A549 (cell line): Measurements from ENCODE around the gene PLCB2. TPM values are rescaled to one million over a fixed set of nuclear protein-coding genes. Genes with fewer than 3 reads are reported as not detected.

Experiments
- ATAC-seq, 2 experiments: fragments of 200-7000 bp in 1 of 2; fragments of >200 bp in 1 of 2; cut with Nextera tagmentation in 1 of 2; cut with Tn5 transposase in 1 of 2; 3 replicates each; pipeline versions ENCODE4 v1.8.0 to v1.9.1; 2018 to 2020; ENCODE audit warnings: mild to moderate bottlenecking in 1 of 2, moderate library complexity in 1 of 2
- CTCF ChIA-PET: fragments of 300-600 bp; sonication (Branson Sonifier 250); formaldehyde crosslinking; extraction: SDS; loops from one replicate; lab custom pipeline; 2021; ENCODE audit warnings: antibody characterized with exemption, inconsistent platforms; lab: Yijun Ruan, JAX
- POLR2A ChIA-PET: fragments of 350-600 bp; formaldehyde crosslinking; extraction: SDS; loops from one replicate; lab custom pipeline; 2021; ENCODE audit warnings: antibody characterized with exemption, inconsistent platforms; lab: Yijun Ruan, JAX
- DNase-seq, 2 experiments: peaks; one replicate each; pipeline versions ENCODE4 v3.0.0 to v3.0.0-alpha.2; 2011 to 2016; ENCODE audit warnings: low read depth in 1 of 2, low spot score in 1 of 2
- FAIRE-seq: peaks from 2 replicates; lab custom pipeline; 2011; peaks lifted over from hg19 to GRCh38; lab: Jason Lieb, UNC
- H3K27ac ChIP-seq, 2 experiments: fragments of >200 bp; sonication (Bioruptor Twin); formaldehyde crosslinking; 3 replicates each; pipeline ENCODE4 v1.5.1; 2016 to 2017
- H3K4me1 ChIP-seq: fragments of >200 bp; sonication (Bioruptor Twin); formaldehyde crosslinking; 3 replicates; pipeline ENCODE4 v1.6.1; 2016
- H3K4me2 ChIP-seq: fragments of >200 bp; sonication (Bioruptor Twin); formaldehyde crosslinking; 3 replicates; pipeline ENCODE4 v1.6.1; 2016
- H3K4me3 ChIP-seq: fragments of >200 bp; sonication (Bioruptor Twin); formaldehyde crosslinking; 3 replicates; pipeline ENCODE4 v1.5.1; 2016
- H3K9me3 ChIP-seq: fragments of >200 bp; sonication (Bioruptor Twin); formaldehyde crosslinking; 3 replicates; pipeline ENCODE4 v1.6.1; 2016
- BCL3 ChIP-seq: fragments of >200 bp; sonication (Bioruptor Twin); formaldehyde crosslinking; IDR thresholded peaks from 3 replicates; pipeline ENCODE4 v1.6.1; 2016
- BHLHE40 ChIP-seq: IDR thresholded peaks from 2 replicates; pipeline ENCODE4 v1.6.1; 2012; ENCODE audit warnings: low read depth, low read length, inconsistent platforms
- CBX2 ChIP-seq: fragments of 200-600 bp; sonication (generic); IDR thresholded peaks from 2 replicates; pipeline ENCODE4 v1.6.1; 2016; ENCODE audit warnings: low read depth, mild to moderate bottlenecking, borderline replicate concordance
- CBX8 ChIP-seq: fragments of 200-600 bp; sonication (generic); IDR thresholded peaks from 2 replicates; pipeline ENCODE4 v1.6.1; 2016
- CEBPB ChIP-seq, 2 experiments: fragments of >200 bp in 1 of 2; sonication (Bioruptor Twin) in 1 of 2; formaldehyde crosslinking in 1 of 2; IDR thresholded peaks; 2 replicates each; pipeline ENCODE4 v1.6.1; 2012 to 2016
- CHD2 ChIP-seq: fragments of 150-350 bp; IDR thresholded peaks from 2 replicates; pipeline ENCODE4 v1.6.1; 2014; ENCODE audit warnings: low read length; ENCODE audit not compliant: partially characterized antibody
- ESRRA ChIP-seq: fragments of 150-350 bp; IDR thresholded peaks from 2 replicates; pipeline ENCODE4 v1.6.1; 2014; ENCODE audit warnings: mild to moderate bottlenecking, low read length, borderline replicate concordance
- FOSB ChIP-seq: fragments of 250-450 bp; sonication (Bioruptor Pico); IDR thresholded peaks from 2 replicates; pipeline ENCODE4 v1.5.0; 2020; ENCODE audit warnings: mild to moderate bottlenecking, moderate library complexity
- HDAC2 ChIP-seq: fragments of 200-600 bp; sonication (generic); IDR thresholded peaks from 2 replicates; pipeline ENCODE4 v1.6.1; 2016
- HEYL ChIP-seq: fragments of 250-450 bp; sonication (Bioruptor Pico); IDR thresholded peaks from 2 replicates; pipeline ENCODE4 v1.8.0; 2021; ENCODE audit warnings: mild to moderate bottlenecking, moderate library complexity
- HOXA7 ChIP-seq: fragments of 250-450 bp; sonication (Bioruptor Pico); IDR thresholded peaks from 2 replicates; pipeline ENCODE4 v1.5.0; 2020; ENCODE audit warnings: mild to moderate bottlenecking, moderate library complexity
- HOXB13 ChIP-seq: fragments of 250-450 bp; sonication (Bioruptor Pico); IDR thresholded peaks from 2 replicates; pipeline ENCODE4 v1.5.0; 2020; ENCODE audit warnings: low read depth, mild to moderate bottlenecking, moderate library complexity
- HOXB5 ChIP-seq: fragments of 250-450 bp; sonication (Bioruptor Pico); IDR thresholded peaks from 2 replicates; pipeline ENCODE4 v1.5.0; 2020; ENCODE audit warnings: mild to moderate bottlenecking, moderate library complexity
- KDM1A ChIP-seq: fragments of 200-600 bp; sonication (generic); IDR thresholded peaks from 2 replicates; pipeline ENCODE4 v1.6.1; 2016; ENCODE audit warnings: low read depth, mild to moderate bottlenecking
- KDM5A ChIP-seq: fragments of 200-600 bp; sonication (generic); IDR thresholded peaks from 2 replicates; pipeline ENCODE4 v1.6.1; 2016; ENCODE audit warnings: antibody characterized with exemption, mild to moderate bottlenecking
- MAFK ChIP-seq: fragments of 450-650 bp; IDR thresholded peaks from 2 replicates; pipeline ENCODE4 v1.6.1; 2014; ENCODE audit not compliant: partially characterized antibody
- MAZ ChIP-seq: fragments of 150-350 bp; IDR thresholded peaks from 2 replicates; pipeline ENCODE4 v1.6.1; 2014; ENCODE audit warnings: antibody characterized with exemption, low read depth, low read length, borderline replicate concordance
- MYC ChIP-seq: IDR thresholded peaks from 2 replicates; pipeline ENCODE4 v1.6.1; 2012; ENCODE audit warnings: mild to moderate bottlenecking, inconsistent platforms, low read length, improper control_type of control experiment, borderline replicate concordance
- NFE2L2 ChIP-seq: fragments of 150-350 bp; conservative IDR thresholded peaks from 2 replicates; pipeline ENCODE4 v1.6.1; 2014; ENCODE audit warnings: low read length
- NR3C1 ChIP-seq: fragments of >200 bp; sonication (Bioruptor Twin); formaldehyde crosslinking; IDR thresholded peaks from 3 replicates; pipeline ENCODE4 v1.6.1; 2017
- POLR2A ChIP-seq: IDR thresholded peaks from 2 replicates; pipeline ENCODE4 v1.6.1; 2012; ENCODE audit warnings: mild to moderate bottlenecking, low read length
- REST ChIP-seq: fragments of 200-600 bp; sonication (generic); IDR thresholded peaks from 2 replicates; pipeline ENCODE4 v1.6.1; 2016; ENCODE audit warnings: antibody characterized with exemption, mild to moderate bottlenecking, moderate library complexity
- RFX5 ChIP-seq: fragments of 450-650 bp; IDR thresholded peaks from 2 replicates; pipeline ENCODE4 v1.7.1; 2014; ENCODE audit warnings: antibody characterized with exemption, mild to moderate bottlenecking, moderate library complexity
- RNF2 ChIP-seq: fragments of 200-600 bp; sonication (generic); IDR thresholded peaks from 2 replicates; pipeline ENCODE4 v1.6.1; 2016; ENCODE audit warnings: low read depth, mild to moderate bottlenecking, antibody characterized with exemption, moderate library complexity, borderline replicate concordance
- SMC3 ChIP-seq: fragments of >200 bp; sonication (Bioruptor Twin); formaldehyde crosslinking; IDR thresholded peaks from 3 replicates; pipeline ENCODE4 v1.6.1; 2018; ENCODE audit warnings: inconsistent platforms
- SREBF2 ChIP-seq: fragments of 450-650 bp; IDR thresholded peaks from 2 replicates; pipeline ENCODE4 v1.6.1; 2014; ENCODE audit warnings: mild to moderate bottlenecking, moderate library complexity
- TFCP2L1 ChIP-seq: fragments of 250-450 bp; sonication (Bioruptor Pico); IDR thresholded peaks from 2 replicates; pipeline ENCODE4 v1.5.0; 2021; ENCODE audit warnings: mild to moderate bottlenecking
- TP53 ChIP-seq: fragments of 250-450 bp; sonication (Bioruptor Pico); IDR thresholded peaks from 2 replicates; pipeline ENCODE4 v1.5.0; 2021; ENCODE audit warnings: mild to moderate bottlenecking, moderate library complexity
- USF2 ChIP-seq: fragments of 450-650 bp; IDR thresholded peaks from 2 replicates; pipeline ENCODE4 v1.6.1; 2014; ENCODE audit warnings: antibody characterized with exemption
- ZFP36 ChIP-seq: fragments of 450-650 bp; IDR thresholded peaks from 2 replicates; pipeline ENCODE4 v1.6.1; 2014; ENCODE audit warnings: borderline replicate concordance; ENCODE audit not compliant: partially characterized antibody
- ZNF302 ChIP-seq: fragments of 250-450 bp; sonication (Bioruptor Pico); IDR thresholded peaks from 2 replicates; pipeline ENCODE4 v1.9.0; 2021; ENCODE audit warnings: inconsistent platforms, mild to moderate bottlenecking, moderate library complexity
- ZSCAN20 ChIP-seq: fragments of 250-450 bp; sonication (Bioruptor Pico); IDR thresholded peaks from 2 replicates; pipeline ENCODE4 v1.8.0; 2022; ENCODE audit warnings: mild to moderate bottlenecking, moderate library complexity
- WGBS: methylation state at CpG from one replicate; pipeline ENCODE4 v1.1.6; 2017; ENCODE audit errors: missing lambda C conversion rate; 5-methylcytosine and 5-hydroxymethylcytosine counted together
- polyA plus RNA-seq, 4 experiments: library from polyadenylated mRNA; depleted of rRNA in 3 of 4; stranded (reverse); fragments of >200 nt; fragmentation: RNase III in 1 of 4; extraction: RNeasy Plus Mini Kit Qiagen cat#74134 plus additional on column Dnase treatment in 1 of 4; gene quantifications; 2 replicates in 3 of 4; 3 replicates in 1 of 4; pipeline ENCODE4 v1.2.3, GENCODE V29; 2011 to 2017

The PLCB2 gene
- polyA plus RNA-seq, 2 of the 4 experiments (the other 2 are of a cell fraction): 0.30 to 0.49 TPM

GRCh38 chr15:40278026-40278425 is 29.7 kb downstream of the PLCB2 start:
- POLR2A ChIA-PET: no interaction called here
- Histone ChIP-seq H3K9me3 (no peaks in the 10 kb centered on the region), H3K4me3 (no peak overlapping the region), H3K4me1 (no peaks in the 10 kb centered on the region), H3K4me2 (no peak overlapping the region), H3K27ac (no peak overlapping the region)
- TF ChIP-seq CHD2 (no peak), ZSCAN20 (CRISPR knock-in tag) (no peak), TP53 (CRISPR knock-in tag) (no peak), CBX8 (no peak), ZNF302 (no peak), HOXB5 (CRISPR knock-in tag) (no peak), KDM5A (no peak), HOXB13 (no peak), HEYL (CRISPR knock-in tag) (no peak), POLR2A (no peak), CBX2 (no peak), TFCP2L1 (CRISPR knock-in tag) (no peak), MAZ (no peak), MAFK (no peak), SMC3 (no peak), NFE2L2 (no peak), CEBPB (IDR thresholded peaks at IDR 0.05) (no peak), ESRRA (no peak), BHLHE40 (no peak), RFX5 (no peak)
- ATAC-seq: no peak
- CTCF ChIA-PET: interaction anchor here (0.5 to 19.7 kb wide), 15 partner anchors 8 to 231 kb away, joined by 3 to 658 read pairs (median 5); partner anchors contain the start of genes CCDC9B and PLCB2
- no peak for FAIRE-seq
- WGBS: 85% methylated on average over 8 of the region's 10 CpGs
- DNase-seq: no peak

GRCh38 chr15:40277471-40277870 is 30.3 kb downstream of the PLCB2 start:
- CTCF ChIA-PET: interaction anchor here (0.9 to 19.7 kb wide), 12 partner anchors 8 to 231 kb away, joined by 3 to 658 read pairs (median 26); partner anchors contain the start of genes CCDC9B and PLCB2

More at GRCh38 chr15:40277471-40277870, 30.3 kb downstream of the PLCB2 start:
- Histone ChIP-seq H3K9me3 (no peaks in the 10 kb centered on the region), H3K4me2 (no peak overlapping the region), H3K4me1 (no peaks in the 10 kb centered on the region), H3K27ac (no peak overlapping the region), H3K4me3 (no peak overlapping the region)
- WGBS: 65% methylated on average over 16 of the region's 16 CpGs
- POLR2A ChIA-PET: no interaction called here
- TF ChIP-seq TP53 (CRISPR knock-in tag): no peak
- TF ChIP-seq BCL3: no peak
- no peak for TF ChIP-seq KDM1A
- no peak for TF ChIP-seq SMC3
- TF ChIP-seq NR3C1: no peak
- TF ChIP-seq HDAC2: no peak
- TF ChIP-seq RNF2: no peak
- no peak for TF ChIP-seq CBX2
- no peak for TF ChIP-seq REST
- TF ChIP-seq POLR2A: no peak
- no peak for TF ChIP-seq CEBPB (IDR thresholded peaks at IDR 0.05)
- no peak for TF ChIP-seq ZSCAN20 (CRISPR knock-in tag)
- TF ChIP-seq ZNF302: no peak
- no peak for TF ChIP-seq MYC
- TF ChIP-seq FOSB (CRISPR knock-in tag): no peak
- no peak for TF ChIP-seq ZFP36
- no peak for TF ChIP-seq TFCP2L1 (CRISPR knock-in tag)
- no peak for TF ChIP-seq HOXA7 (CRISPR knock-in tag)
- TF ChIP-seq USF2: no peak
- no peak for TF ChIP-seq SREBF2
- no peak for ATAC-seq
- no peak for FAIRE-seq
- no peak for DNase-seq
